Neuron (in vitro differentiated cells): ENCODE measurements around the gene CAMK2G.
"Not testable (repeated sequence)": the region's sequence is repeated elsewhere in the genome, so short reads cannot be mapped to it uniquely, and the experiment has no call there.

ENCODE experiments used
- H2AFZ ChIP-seq: one replicate; pipeline ENCODE4 v1.6.1; 2013; ENCODE audit warnings: low read depth, mild to moderate bottlenecking, inconsistent platforms, low read length, moderate library complexity
- H3K27me3 ChIP-seq: one replicate; pipeline ENCODE4 v1.6.1; 2013; ENCODE audit warnings: low read length; ENCODE audit not compliant: insufficient read depth
- H3K36me3 ChIP-seq: one replicate; pipeline ENCODE4 v1.6.1; 2013; ENCODE audit warnings: low read length; ENCODE audit not compliant: insufficient read depth
- H3K4me1 ChIP-seq: one replicate; pipeline ENCODE4 v1.6.1; 2013; ENCODE audit warnings: low read length; ENCODE audit not compliant: insufficient read depth
- H3K4me3 ChIP-seq: 2 replicates; pipeline ENCODE4 v1.5.1; 2013; ENCODE audit warnings: mild to moderate bottlenecking, low read length, moderate library complexity
- H3K9me3 ChIP-seq: one replicate; pipeline ENCODE4 v1.6.1; 2013; ENCODE audit warnings: low read length

The CAMK2G gene

DNA sequence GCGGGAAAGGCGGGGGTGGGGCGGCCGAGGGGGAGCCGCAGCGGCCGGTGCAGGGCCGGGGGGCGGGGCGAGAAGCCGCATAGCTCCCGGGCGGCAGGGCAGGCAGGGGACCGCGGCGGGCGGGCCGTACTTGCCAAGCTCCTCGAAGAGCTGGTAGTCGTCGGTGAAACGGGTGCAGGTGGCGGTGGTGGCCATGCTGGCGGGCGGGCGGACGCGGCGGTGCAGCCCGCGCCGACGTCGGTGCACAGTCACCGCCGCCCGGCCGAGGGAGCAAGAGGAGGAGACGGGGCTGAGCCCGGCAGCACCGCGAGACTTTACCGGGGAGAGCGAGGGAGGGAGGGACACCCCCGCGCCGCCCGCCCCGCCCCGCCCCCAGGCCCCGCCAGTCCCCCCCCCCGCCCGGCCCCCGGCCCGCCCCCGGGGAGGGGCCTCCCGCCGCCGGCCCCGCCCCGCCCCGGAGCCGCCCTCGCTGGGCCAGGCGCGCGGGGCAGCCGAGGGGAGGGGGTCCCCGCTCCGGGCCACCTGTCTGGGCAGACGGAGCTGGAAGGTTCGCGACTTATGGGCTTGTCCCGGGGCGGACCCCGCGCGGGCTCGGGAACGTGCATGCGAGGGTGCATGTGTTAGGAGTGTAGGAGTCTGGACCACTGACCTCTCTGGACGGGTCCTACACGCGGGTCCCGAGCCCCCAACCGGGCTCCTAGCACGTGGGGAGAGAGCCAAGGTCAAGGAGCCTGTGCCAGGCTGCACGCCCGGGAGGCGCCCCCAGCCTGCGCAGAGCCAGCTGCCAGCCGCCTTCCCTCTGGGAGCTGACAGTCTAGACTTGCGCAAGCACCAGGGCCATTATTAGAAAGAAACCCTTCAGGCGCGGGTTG, at the start of gene CAMK2G:
TSS of gene CAMK2G (minus strand) at position 289 of the 872 bp plus-strand sequence. CDS start at position 195, 94 bp downstream.
- H3K27me3 ChIP-seq: no peaks in the 10 kb centered on the region
- H3K4me3 ChIP-seq: peak within 1 kb of the TSS; percentile 81
- peaks cover 2% of the 10 kb centered on the region for H3K4me1 ChIP-seq
- no peaks in the 10 kb centered on the region for H3K9me3 ChIP-seq
- peaks cover 5% of the 10 kb centered on the region for H3K36me3 ChIP-seq
- peak within 1 kb of the TSS; percentile 82 for H2AFZ ChIP-seq

DNA sequence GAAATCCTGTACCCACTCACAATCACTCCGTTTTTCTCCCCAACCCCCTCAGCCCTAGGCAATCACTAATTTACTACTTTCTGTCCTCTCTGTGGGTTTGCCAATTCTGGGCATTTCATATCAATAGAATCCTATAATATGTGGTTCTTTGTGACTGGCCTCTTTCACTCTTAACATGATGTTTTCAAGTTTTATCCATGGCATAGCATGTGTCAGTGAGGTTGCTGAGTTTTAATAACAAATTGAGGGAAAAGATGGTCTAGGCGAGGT, 48.4 kb upstream of the CAMK2G start:
- Histone ChIP-seq H2AFZ (no peak overlapping the region), H3K9me3 (peaks cover 6% of the 10 kb centered on the region), H3K36me3 (no peaks in the 10 kb centered on the region), H3K4me1 (peaks cover 3% of the 10 kb centered on the region), H3K27me3 (no peaks in the 10 kb centered on the region), H3K4me3 (no peak overlapping the region)

DNA sequence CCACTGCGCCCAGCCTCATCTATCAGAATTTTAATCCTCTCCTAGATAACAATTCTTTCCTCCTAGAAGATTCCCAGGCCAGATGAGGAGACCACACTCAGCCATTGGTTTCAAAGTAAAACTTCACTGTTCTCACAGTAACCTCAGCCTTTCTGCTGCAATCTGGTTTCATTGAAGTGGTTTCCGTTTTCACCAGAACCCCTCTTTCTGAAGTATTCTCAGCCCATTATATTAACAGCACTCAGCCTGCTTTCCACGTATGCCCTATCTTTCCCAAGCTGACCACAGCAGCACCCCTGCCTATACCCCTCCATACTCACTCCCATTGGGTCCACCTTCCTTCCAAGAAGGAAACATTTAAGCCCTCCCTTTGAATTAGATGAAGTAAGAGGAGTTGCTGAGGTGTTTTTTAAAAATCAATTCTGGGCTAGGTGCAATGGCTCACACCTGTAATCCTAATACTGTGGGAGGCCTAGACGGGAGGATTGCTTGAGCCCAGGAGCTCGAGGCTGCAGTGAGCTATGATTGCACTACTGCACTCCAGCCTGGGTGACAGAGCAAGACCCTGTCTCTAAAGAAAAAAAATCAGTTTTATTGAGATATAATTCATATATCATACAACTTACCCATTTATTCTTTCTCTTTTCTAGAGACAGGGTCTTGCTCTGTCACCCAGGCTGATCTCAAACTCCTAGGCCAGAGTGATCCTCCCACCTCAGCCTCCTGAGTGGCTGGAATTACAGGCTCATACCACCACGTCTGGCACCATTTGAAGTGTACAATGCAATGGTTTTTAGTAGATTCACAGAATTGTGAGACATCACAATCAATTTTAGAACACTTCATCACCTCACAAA, 47.9 kb upstream of the CAMK2G start:
- Histone ChIP-seq H3K27me3 (no peaks in the 10 kb centered on the region), H3K36me3 (no peaks in the 10 kb centered on the region), H3K4me3 (no peak overlapping the region), H2AFZ (no peak overlapping the region), H3K9me3 (peaks cover 3% of the 10 kb centered on the region), H3K4me1 (peaks cover 6% of the 10 kb centered on the region)

DNA sequence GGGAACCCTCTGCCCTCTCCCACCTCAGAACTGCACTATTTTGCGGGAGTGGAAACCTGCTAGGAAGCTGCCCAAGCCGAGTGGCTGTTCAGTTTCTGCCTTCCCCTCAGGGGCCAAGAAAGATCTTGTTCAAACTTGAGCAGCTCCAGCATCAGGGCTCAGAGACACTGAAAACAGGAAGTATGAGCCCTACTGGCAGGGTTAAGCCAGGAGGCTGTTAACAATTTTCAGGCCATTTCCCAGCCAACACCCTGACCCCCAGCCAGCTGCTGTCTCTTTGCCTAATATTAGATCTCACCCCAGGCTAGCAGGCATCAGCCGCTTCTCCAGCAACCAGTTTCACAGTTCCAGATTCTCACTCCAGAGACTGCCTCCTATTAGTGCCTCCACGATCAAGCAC, 45.7 kb upstream of the CAMK2G start:
- Histone ChIP-seq H3K27me3 (no peaks in the 10 kb centered on the region), H2AFZ (no peak overlapping the region), H3K4me1 (peaks cover 13% of the 10 kb centered on the region), H3K36me3 (no peaks in the 10 kb centered on the region), H3K9me3 (peaks cover 3% of the 10 kb centered on the region), H3K4me3 (no peak overlapping the region)

DNA sequence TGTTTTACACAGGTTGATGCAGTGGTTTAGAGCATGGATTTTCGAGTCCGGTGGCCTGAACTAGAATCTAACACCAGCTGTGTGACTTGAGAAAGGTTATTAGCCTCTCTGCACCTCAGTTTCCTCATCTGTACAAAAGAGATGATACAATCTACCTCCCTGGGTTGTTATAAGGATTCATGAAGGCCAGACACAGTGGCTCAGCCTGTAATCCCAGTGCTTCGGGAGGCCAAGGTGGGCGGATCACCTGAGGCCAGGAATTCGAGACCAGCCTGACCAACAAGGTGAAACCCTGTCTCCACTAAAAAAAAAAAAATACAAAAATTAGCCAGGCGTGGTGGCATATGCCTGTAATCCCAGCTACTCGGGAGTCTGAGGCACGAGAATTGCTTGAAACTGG, 45.1 kb upstream of the CAMK2G start:
- H3K27me3 ChIP-seq, H3K4me3 ChIP-seq, H3K9me3 ChIP-seq, H2AFZ ChIP-seq, H3K36me3 ChIP-seq: not testable (repeated sequence)
- peaks cover 11% of the 10 kb centered on the region for H3K4me1 ChIP-seq

DNA sequence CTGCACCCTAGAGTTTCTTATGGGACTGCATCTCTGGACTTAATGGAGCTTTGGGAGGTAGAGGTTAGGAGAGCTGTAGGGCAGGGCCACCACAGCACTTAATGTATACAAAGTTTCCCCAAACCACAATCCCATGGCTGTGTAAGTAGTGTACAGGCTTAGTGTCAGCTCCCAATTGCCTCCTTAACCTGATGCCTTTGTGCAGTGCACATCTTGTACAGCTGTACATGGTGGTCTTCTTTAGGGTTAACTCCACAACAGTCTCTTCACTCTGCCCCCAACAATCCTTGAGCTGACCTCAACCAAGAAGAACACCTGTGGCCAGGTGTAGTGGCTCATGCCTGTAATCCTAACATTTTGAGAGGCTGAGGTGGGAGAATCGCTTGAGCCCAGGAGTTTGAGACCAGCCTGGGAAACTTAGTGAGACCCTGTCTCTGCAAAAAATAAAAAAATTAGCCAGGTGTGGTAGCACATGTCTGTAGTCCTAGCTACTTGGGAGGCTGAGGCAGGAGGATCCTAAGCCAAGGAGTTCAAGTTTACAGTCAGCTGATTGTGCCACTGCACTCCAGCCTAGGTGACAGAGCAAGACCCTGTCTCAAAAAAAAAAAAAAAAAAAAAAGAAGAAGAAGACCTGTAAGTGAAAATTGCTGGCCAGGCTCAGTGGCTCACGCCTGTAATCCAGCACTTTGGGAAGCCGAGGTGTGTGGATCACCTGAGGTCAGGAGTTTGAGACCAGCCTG, 43.4 kb upstream of the CAMK2G start:
- Histone ChIP-seq H3K9me3 (peaks cover 3% of the 10 kb centered on the region), H3K4me1 (peaks cover 9% of the 10 kb centered on the region), H3K4me3 (no peak overlapping the region), H3K27me3 (peaks cover 10% of the 10 kb centered on the region), H2AFZ (no peak overlapping the region), H3K36me3 (no peaks in the 10 kb centered on the region)

DNA sequence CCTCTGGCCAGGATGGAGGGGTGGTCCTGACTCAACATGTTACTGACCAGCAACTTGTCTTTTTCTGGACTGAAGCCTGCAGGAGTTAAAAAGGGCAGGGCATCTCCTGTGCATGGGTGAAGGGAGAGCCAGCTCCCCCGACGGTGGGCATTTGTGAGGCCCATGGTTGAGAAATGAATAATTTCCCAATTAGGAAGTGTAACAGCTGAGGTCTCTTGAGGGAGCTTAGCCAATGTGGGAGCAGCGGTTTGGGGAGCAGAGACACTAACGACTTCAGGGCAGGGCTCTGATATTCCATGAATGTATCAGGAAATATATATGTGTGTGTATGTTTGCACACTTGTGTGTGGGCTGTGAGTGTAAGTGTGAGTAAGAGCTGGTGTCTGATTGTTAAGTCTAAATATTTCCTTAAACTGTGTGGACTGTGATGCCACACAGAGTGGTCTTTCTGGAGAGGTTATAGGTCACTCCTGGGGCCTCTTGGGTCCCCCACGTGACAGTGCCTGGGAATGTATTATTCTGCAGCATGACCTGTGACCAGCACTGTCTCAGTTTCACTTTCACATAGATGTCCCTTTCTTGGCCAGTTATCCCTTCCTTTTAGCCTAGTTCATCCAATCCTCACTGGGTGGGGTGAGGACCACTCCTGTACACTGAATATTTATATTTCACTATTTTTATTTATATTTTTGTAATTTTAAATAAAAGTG, 42.6 kb upstream of the CAMK2G start:
- H3K4me1 ChIP-seq: peaks cover 9% of the 10 kb centered on the region
- H3K36me3 ChIP-seq: no peaks in the 10 kb centered on the region

DNA sequence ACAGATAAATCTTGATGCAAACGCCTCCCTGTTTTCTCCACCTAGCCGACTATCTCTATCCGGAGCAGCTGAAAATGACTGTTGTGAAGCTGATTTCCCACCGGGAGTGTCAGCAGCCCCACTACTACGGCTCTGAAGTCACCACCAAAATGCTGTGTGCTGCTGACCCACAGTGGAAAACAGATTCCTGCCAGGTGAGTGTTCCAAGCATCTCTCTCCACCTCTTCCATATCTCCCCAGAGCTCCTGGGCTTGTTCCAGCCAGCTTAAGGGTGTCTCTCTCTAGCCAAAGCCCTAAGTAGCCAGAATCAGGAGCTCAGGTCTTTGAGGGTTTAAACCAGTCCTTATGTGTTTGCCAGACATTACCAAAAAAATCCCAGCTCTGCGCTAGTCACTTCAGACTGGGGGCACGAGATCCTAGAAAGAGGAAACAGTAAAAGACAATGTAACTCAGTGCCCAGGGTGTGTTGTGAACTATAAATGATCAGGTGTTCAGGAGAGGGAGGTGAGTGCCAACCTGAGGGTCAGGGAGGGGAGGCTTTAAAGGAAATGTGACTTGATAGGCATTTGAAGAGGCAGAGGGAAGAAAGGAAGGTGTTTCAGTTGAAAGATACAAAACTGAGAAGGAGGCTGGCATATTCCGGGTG, 41.0 kb upstream of the CAMK2G start:
- peaks cover 3% of the 10 kb centered on the region for H3K9me3 ChIP-seq
- H3K4me3 ChIP-seq: no peak overlapping the region
- no peak overlapping the region for H2AFZ ChIP-seq
- peaks cover 24% of the 10 kb centered on the region for H3K27me3 ChIP-seq
- no peaks in the 10 kb centered on the region for H3K36me3 ChIP-seq
- H3K4me1 ChIP-seq: peaks cover 14% of the 10 kb centered on the region

More for the DNA sequence above, 42.6 kb upstream of the CAMK2G start:
- H3K27me3 ChIP-seq: peaks cover 14% of the 10 kb centered on the region
- no peak overlapping the region for H3K4me3 ChIP-seq
- H2AFZ ChIP-seq: no peak overlapping the region
- peaks cover 3% of the 10 kb centered on the region for H3K9me3 ChIP-seq

DNA sequence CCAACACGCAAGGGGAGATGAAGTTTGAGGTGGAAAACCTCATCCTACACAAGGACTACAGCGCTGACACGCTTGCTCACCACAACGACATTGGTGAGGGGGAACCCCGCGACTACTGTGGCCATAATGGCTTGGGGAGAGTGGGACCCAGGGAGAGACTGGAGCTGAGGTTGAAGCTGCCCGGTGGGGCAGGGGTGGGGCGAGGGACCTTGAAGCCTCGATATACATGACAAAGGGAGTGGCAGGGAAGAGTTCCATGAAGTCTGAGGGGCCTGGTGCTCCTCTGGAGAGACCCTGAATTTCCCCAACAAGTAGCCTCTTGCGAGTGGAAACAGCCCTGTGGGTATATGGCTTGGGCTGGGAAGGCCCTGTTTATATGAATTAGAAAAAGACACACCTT, 39.7 kb upstream of the CAMK2G start:
- H3K4me1 ChIP-seq: peaks cover 15% of the 10 kb centered on the region
- no peaks in the 10 kb centered on the region for H3K36me3 ChIP-seq
- peaks cover 36% of the 10 kb centered on the region for H3K27me3 ChIP-seq
- no peak overlapping the region for H3K4me3 ChIP-seq
- no peaks in the 10 kb centered on the region for H3K9me3 ChIP-seq
- H2AFZ ChIP-seq: no peak overlapping the region

DNA sequence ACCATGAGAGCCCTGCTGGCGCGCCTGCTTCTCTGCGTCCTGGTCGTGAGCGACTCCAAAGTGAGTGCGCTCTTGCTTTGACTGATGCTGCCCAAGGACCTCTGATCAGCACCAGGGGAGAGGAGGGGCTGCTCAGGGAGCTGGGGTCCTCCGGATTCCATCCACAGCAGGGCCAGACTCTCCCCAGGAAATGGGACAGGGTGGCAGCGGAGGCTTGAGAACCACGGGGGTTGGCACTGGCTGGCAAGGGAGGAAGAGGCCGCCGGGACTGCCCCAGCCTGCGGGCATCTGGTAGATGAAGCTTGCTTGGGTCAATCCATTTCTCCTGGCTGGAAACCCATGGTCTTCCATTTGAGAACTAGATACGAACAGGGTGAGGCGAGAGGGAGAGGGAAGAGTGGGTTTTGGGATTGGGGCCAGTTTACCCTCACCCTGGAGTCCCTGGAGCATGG, 37.2 kb upstream of the CAMK2G start:
- Histone ChIP-seq H3K9me3 (no peaks in the 10 kb centered on the region), H2AFZ (peak overlapping the region; percentile 56), H3K4me1 (peaks cover 12% of the 10 kb centered on the region), H3K36me3 (no peaks in the 10 kb centered on the region), H3K27me3 (peaks cover 42% of the 10 kb centered on the region), H3K4me3 (peak overlapping the region; percentile 52)

DNA sequence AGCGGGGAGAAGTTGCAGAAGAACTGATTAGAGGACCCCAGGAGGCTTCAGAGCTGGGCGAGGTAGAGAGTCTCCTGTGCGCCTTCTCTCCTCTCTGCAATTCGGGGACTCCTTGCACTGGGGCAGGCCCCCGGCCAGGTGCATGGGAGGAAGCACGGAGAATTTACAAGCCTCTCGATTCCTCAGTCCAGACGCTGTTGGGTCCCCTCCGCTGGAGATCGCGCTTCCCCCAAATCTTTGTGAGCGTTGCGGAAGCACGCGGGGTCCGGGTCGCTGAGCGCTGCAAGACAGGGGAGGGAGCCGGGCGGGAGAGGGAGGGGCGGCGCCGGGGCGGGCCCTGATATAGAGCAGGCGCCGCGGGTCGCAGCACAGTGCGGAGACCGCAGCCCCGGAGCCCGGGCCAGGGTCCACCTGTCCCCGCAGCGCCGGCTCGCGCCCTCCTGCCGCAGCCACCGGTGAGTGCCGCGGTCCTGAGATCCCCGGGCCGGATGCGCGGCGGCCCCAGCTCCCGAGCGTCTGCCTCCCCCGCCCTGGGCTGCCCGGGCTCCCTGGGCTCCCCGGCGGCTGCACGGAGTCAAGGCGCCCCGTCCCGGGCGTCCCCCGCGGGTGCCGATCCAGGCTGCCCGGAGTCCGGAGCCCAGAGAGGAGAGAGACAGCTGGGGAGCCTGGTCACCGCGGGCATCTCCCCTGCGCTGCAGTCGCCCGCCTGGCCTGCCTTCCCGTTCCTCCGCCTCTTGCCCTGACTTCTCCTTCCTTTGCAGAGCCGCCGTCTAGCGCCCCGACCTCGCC, 36.6 kb upstream of the CAMK2G start, which contains the start of gene PLAU:
TSS of gene PLAU (plus strand) at position 369 of the 789 bp plus-strand sequence. CDS start 424 bp downstream, outside the sequence.
- peaks cover 13% of the 10 kb centered on the region for H3K4me1 ChIP-seq
- no peaks in the 10 kb centered on the region for H3K9me3 ChIP-seq
- H3K27me3 ChIP-seq: peaks cover 42% of the 10 kb centered on the region
- peak within 1 kb of the TSS; percentile 56 for H2AFZ ChIP-seq
- no peaks in the 10 kb centered on the region for H3K36me3 ChIP-seq
- H3K4me3 ChIP-seq: peak within 1 kb of the TSS; percentile 52
